Keratinocyte (primary cell): ENCODE measurements around the gene LMNA. TPM values are rescaled to one million over a fixed set of nuclear protein-coding genes. Genes with fewer than 3 reads are reported as not detected.

Experiments used
- DNase-seq: peaks from one replicate; pipeline ENCODE4 v3.0.0-alpha.2; 2011; ENCODE audit warnings: low read depth, missing footprints, low spot score
- FAIRE-seq: peaks from 2 replicates; lab custom pipeline; 2011; peaks lifted over from hg19 to GRCh38; lab: Jason Lieb, UNC
- H2AFZ ChIP-seq: 2 replicates; pipeline ENCODE4 v1.6.0; 2012; ENCODE audit warnings: low read length, control low read depth, inconsistent platforms; ENCODE audit not compliant: control insufficient read depth
- H3K27ac ChIP-seq: 2 replicates; pipeline ENCODE4 v1.5.1; 2011; ENCODE audit warnings: low read length; ENCODE audit not compliant: control insufficient read depth, insufficient read depth
- H3K27me3 ChIP-seq: 3 replicates; pipeline ENCODE4 v1.6.0; 2011; ENCODE audit warnings: low read length; ENCODE audit not compliant: control insufficient read depth, insufficient read depth; ENCODE audit errors: extremely low read depth
- H3K36me3 ChIP-seq, 2 experiments: 2 replicates in 1 of 2; 3 replicates in 1 of 2; pipeline ENCODE4 v1.5.1; 2011; ENCODE audit warnings: low read length in 2 of 2, mild to moderate bottlenecking in 1 of 2; ENCODE audit not compliant: control insufficient read depth in 2 of 2, insufficient read depth in 2 of 2; ENCODE audit errors: extremely low read depth in 1 of 2
- H3K4me1 ChIP-seq: 3 replicates; pipeline ENCODE4 v1.5.1; 2011; ENCODE audit warnings: low read length; ENCODE audit not compliant: control insufficient read depth, insufficient read depth; ENCODE audit errors: extremely low read depth
- H3K4me2 ChIP-seq: 3 replicates; pipeline ENCODE4 v1.6.0; 2011; ENCODE audit warnings: low read depth, low read length; ENCODE audit not compliant: control insufficient read depth, insufficient read depth; ENCODE audit errors: extremely low read depth
- H3K4me3 ChIP-seq, 3 experiments: fragments of 200-600 bp in 1 of 3; sonication (generic) in 1 of 3; 2 replicates in 2 of 3; 3 replicates in 1 of 3; pipeline ENCODE4 v1.5.1; 2011 to 2016; ENCODE audit warnings: low read length in 3 of 3, mild to moderate bottlenecking in 3 of 3, control low read depth in 2 of 3, inconsistent platforms in 1 of 3, low read depth in 1 of 3, mixed read lengths in 1 of 3, mixed run types in 1 of 3, moderate library complexity in 1 of 3; ENCODE audit not compliant: control insufficient read depth in 2 of 3, insufficient read depth in 2 of 3; ENCODE audit errors: extremely low read depth in 1 of 3
- H3K79me2 ChIP-seq: 2 replicates; pipeline ENCODE4 v1.6.0; 2012; ENCODE audit warnings: low read length; ENCODE audit not compliant: control insufficient read depth, insufficient read depth
- H3K9ac ChIP-seq: 3 replicates; pipeline ENCODE4 v1.6.0; 2011; ENCODE audit warnings: low read length; ENCODE audit not compliant: control insufficient read depth, insufficient read depth; ENCODE audit errors: extremely low read depth
- H3K9me1 ChIP-seq: 3 replicates; pipeline ENCODE4 v1.6.0; 2011; ENCODE audit warnings: low read length; ENCODE audit not compliant: control insufficient read depth, insufficient read depth; ENCODE audit errors: extremely low read depth
- H3K9me3 ChIP-seq: 2 replicates; pipeline ENCODE4 v1.5.1; 2012; ENCODE audit warnings: low read depth, low read length; ENCODE audit not compliant: control insufficient read depth
- H4K20me1 ChIP-seq: 3 replicates; pipeline ENCODE4 v1.6.0; 2011; ENCODE audit warnings: low read length; ENCODE audit not compliant: control insufficient read depth, insufficient read depth; ENCODE audit errors: extremely low read depth
- EZH2 ChIP-seq: IDR thresholded peaks from one replicate; pipeline ENCODE4 v1.6.1; 2012; ENCODE audit warnings: inconsistent platforms, mild to moderate bottlenecking, low read length, moderate library complexity
- dilution Hi-C: fragments of 300-500 bp; cut with MboI; formaldehyde crosslinking; loops from one replicate; pipeline ENCODE4 v1.7.0; 2020; ENCODE audit warnings: low sequenced_read_pairs; ENCODE audit not compliant: extremely low pct_ligation_motif_present
- polyA plus RNA-seq, 5 experiments: library from polyadenylated mRNA; depleted of rRNA in 3 of 5; stranded (reverse) in 3 of 5; stranded (forward) in 1 of 5; unstranded in 1 of 5; fragments of >200 nt; gene quantifications; 1 replicate in 1 of 5; 2 replicates in 3 of 5; 3 replicates in 1 of 5; pipeline versions ENCODE4 v1.2.1 to v1.2.3, GENCODE V29; 2011 to 2012; ENCODE audit warnings: missing spikeins in 2 of 5, low read depth in 1 of 5, low replicate concordance in 1 of 5
- TF ChIP-seq, protein P1 (sequence below), 3 experiments: IDR thresholded peaks in 1 of 3; conservative IDR thresholded peaks in 1 of 3; optimal IDR thresholded peaks in 1 of 3; 2 replicates in 2 of 3; 3 replicates in 1 of 3; pipeline versions ENCODE3 to v1.5.1; 2011; ENCODE audit warnings: low read length in 3 of 3, mild to moderate bottlenecking in 3 of 3, moderate library complexity in 2 of 3, control low read depth in 1 of 3, inconsistent platforms in 1 of 3; ENCODE audit not compliant: insufficient read depth in 2 of 3; ENCODE audit errors: extremely low read depth in 1 of 3

LMNA gene
- polyA plus RNA-seq, 1 donor (not counting 4 experiments of a cell fraction or from before 2014, with no cell fraction given), result 444 TPM

DNA sequence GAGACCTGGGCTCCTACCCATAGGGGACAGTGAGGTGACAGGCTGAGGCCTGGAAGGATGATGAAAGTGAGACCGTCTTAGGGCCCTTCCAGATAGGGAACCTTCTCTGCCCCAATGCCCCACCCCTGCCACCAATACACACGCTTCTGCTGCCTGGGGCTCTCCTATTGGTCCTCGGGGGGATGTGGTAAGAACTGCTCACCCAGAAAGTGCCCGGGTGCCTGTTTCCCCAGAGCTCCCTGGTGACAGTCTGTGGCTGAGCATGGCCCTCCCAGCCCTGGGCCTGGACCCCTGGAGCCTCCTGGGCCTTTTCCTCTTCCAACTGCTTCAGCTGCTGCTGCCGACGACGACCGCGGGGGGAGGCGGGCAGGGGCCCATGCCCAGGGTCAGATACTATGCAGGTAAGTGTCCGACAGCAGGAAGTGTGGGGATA, 39.8 kb downstream of the LMNA start:
- H3K27me3 ChIP-seq, result peaks cover 2% of the 10 kb centered on the region

DNA sequence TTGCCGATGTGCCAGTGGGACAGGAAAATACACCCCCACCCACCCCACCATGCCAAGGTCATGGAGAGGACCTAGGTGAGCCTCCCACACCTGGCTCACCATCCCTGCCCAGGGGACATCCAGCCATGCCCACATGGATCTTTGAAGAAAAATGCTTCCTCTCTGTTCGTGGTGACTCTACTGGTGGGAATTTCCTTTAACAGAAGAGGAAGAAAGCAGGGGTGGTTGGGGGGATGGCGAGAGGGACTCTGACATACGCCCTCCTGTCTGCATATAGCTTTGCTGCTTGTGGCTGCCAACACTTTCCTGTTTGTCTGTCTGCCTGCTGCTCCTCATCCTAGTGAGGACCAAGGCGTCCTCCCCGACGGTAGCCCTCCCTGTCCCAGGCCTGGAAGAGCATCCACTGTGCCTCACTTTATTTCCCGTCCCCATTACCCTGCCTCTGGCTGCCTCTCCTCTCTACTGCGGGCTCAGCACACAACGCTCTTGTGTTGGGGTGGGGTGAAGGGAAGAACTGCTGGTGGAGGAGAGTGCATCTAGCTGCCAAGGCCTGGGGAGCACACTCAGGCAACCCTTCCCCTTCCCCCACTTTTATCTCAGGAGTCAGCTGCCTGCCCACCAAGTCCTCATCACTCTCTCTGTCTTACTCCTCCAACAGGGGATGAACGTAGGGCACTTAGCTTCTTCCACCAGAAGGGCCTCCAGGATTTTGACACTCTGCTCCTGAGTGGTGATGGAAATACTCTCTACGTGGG, 41.4 kb downstream of the LMNA start:
- FAIRE-seq (no peak), DNase-seq (no peak)
- Histone ChIP-seq H3K9me1 (no peaks in the 10 kb centered on the region), H3K36me3 (peaks cover 5 to 6% of the 10 kb centered on the region in 2 experiments), H3K27ac (no peak overlapping the region), H3K79me2 (no peaks in the 10 kb centered on the region), H3K4me3 (no peak overlapping the region), H3K27me3 (no peaks in the 10 kb centered on the region), H3K4me2 (no peak overlapping the region), H3K9ac (no peak overlapping the region), H3K4me1 (peaks cover 23% of the 10 kb centered on the region), H3K9me3 (no peaks in the 10 kb centered on the region), H4K20me1 (no peaks in the 10 kb centered on the region), H2AFZ (no peak overlapping the region)
- no peak for TF ChIP-seq EZH2
- TF ChIP-seq, protein P1, sequence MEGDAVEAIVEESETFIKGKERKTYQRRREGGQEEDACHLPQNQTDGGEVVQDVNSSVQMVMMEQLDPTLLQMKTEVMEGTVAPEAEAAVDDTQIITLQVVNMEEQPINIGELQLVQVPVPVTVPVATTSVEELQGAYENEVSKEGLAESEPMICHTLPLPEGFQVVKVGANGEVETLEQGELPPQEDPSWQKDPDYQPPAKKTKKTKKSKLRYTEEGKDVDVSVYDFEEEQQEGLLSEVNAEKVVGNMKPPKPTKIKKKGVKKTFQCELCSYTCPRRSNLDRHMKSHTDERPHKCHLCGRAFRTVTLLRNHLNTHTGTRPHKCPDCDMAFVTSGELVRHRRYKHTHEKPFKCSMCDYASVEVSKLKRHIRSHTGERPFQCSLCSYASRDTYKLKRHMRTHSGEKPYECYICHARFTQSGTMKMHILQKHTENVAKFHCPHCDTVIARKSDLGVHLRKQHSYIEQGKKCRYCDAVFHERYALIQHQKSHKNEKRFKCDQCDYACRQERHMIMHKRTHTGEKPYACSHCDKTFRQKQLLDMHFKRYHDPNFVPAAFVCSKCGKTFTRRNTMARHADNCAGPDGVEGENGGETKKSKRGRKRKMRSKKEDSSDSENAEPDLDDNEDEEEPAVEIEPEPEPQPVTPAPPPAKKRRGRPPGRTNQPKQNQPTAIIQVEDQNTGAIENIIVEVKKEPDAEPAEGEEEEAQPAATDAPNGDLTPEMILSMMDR (optimal IDR thresholded peaks at IDR 0.05 in 1 of 3, IDR thresholded peaks at IDR 0.05 in 1 of 3, conservative IDR thresholded peaks at IDR 0.05 in 1 of 3; ENCODE audit: extremely low read depth in 1 of 3, insufficient read depth in 2 of 3, low read length in 3 of 3), result no peak
- dilution Hi-C loops, result no loop called here

More for the DNA sequence above, 39.8 kb downstream of the LMNA start:
- H3K4me2 ChIP-seq, result peak overlapping the region; percentile 91
- H3K4me1 ChIP-seq, result peaks cover 23% of the 10 kb centered on the region
- H3K36me3 ChIP-seq, result peaks cover 0 to 4% of the 10 kb centered on the region in 2 experiments
- H3K9me1 ChIP-seq, result no peaks in the 10 kb centered on the region
- FAIRE-seq (no peak), DNase-seq (no peak)
- no peak overlapping the region for H2AFZ ChIP-seq
- H3K9ac ChIP-seq, result no peak overlapping the region
- peak overlapping the region in 2 of 3 experiments; percentile 65 to 69 for H3K4me3 ChIP-seq
- TF ChIP-seq, protein P1 (optimal IDR thresholded peaks at IDR 0.05 in 1 of 3, IDR thresholded peaks at IDR 0.05 in 1 of 3, conservative IDR thresholded peaks at IDR 0.05 in 1 of 3; ENCODE audit: extremely low read depth in 1 of 3, insufficient read depth in 2 of 3, low read length in 3 of 3), result no peak
- TF ChIP-seq EZH2, result no peak
- no peaks in the 10 kb centered on the region for H4K20me1 ChIP-seq
- H3K9me3 ChIP-seq, result no peaks in the 10 kb centered on the region
- dilution Hi-C loops, result no loop called here
- H3K79me2 ChIP-seq, result no peaks in the 10 kb centered on the region
- no peak overlapping the region for H3K27ac ChIP-seq
